ENCODE measurements around the gene TMEM132E.

GRCh38 chr17:34658811-34659560 is 79.6 kb downstream of the TMEM132E start:
- no peak for TF ChIP-seq CTCF (IDR thresholded peaks at IDR 0.05; ENCODE audit: insufficient read depth, low read length, poor library complexity, severe bottlenecking)
- TF ChIP-seq EZH2phosphoT487 (conservative IDR thresholded peaks at IDR 0.05; ENCODE audit: low read length) = no peak
